OCI-M1 (cell line): ENCODE measurements around the gene GRAMD4.

Source experiments
- DNase-seq: peaks from one replicate; lab custom pipeline; 2025; lab: John Stamatoyannopoulos, UW

GRAMD4 gene

GRCh38 chr22:46619830-46620501 is at the start of gene GRAMD4:
GRAMD4 (plus strand) TSS chr22:46620386; CDS start chr22:46626800, 6,414 bp downstream.
- no peak for DNase-seq

- DNase-seq: no peak
Measured at GRCh38 chr22:46571642-46572250, 48.4 kb upstream of the GRAMD4 start.

- DNase-seq: no peak
Measured at GRCh38 chr22:46572911-46573780, 47.0 kb upstream of the GRAMD4 start.

- no peak for DNase-seq
Measured at GRCh38 chr22:46573781-46574437, 46.3 kb upstream of the GRAMD4 start.

GRCh38 chr22:46574438-46574992 is 45.7 kb upstream of the GRAMD4 start:
- no peak for DNase-seq

- no peak for DNase-seq
Measured at GRCh38 chr22:46574993-46575910, 44.9 kb upstream of the GRAMD4 start.

- no peak for DNase-seq
Measured at GRCh38 chr22:46575911-46576555, 44.2 kb upstream of the GRAMD4 start.

GRCh38 chr22:46576556-46577367 is 43.4 kb upstream of the GRAMD4 start:
- DNase-seq: peak; percentile 43

GRCh38 chr22:46577368-46578249 is 42.6 kb upstream of the GRAMD4 start:
- no peak for DNase-seq

- no peak for DNase-seq
Measured at GRCh38 chr22:46578251-46578823, 41.8 kb upstream of the GRAMD4 start.

- no peak for DNase-seq
Measured at GRCh38 chr22:46578824-46579561, 41.2 kb upstream of the GRAMD4 start.

- DNase-seq: no peak
Measured at GRCh38 chr22:46579751-46580449, 40.3 kb upstream of the GRAMD4 start.

- DNase-seq: no peak
Measured at GRCh38 chr22:46580940-46581537, 39.1 kb upstream of the GRAMD4 start.

- no peak for DNase-seq
Measured at GRCh38 chr22:46581538-46582244, 38.5 kb upstream of the GRAMD4 start.

- DNase-seq: no peak
Measured at GRCh38 chr22:46582281-46582933, 37.8 kb upstream of the GRAMD4 start.
